ENCODE data around the gene FBXO47.

The FBXO47 gene

DNA sequence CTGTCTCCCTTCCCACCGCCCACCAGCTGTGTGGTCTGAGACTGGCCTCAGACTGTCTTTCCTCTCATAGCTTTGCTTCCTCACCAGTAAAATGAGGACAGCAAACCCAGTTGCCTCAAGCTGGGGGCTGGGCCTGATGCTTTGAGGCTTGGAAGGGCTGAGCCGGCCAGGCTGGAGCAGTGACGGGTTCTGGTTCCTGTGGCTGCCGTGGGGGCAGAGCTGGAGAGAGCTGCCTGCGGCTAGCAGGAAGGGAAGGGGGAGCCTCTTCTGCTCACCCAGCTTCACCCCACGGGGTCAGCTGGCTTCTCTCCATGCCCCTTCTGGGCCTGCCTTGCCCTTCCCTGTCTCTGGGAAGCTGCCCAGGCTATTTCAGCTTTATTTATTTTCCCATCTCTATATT, 73.6 kb downstream of the FBXO47 start:
- TF ChIP-seq, protein P1, sequence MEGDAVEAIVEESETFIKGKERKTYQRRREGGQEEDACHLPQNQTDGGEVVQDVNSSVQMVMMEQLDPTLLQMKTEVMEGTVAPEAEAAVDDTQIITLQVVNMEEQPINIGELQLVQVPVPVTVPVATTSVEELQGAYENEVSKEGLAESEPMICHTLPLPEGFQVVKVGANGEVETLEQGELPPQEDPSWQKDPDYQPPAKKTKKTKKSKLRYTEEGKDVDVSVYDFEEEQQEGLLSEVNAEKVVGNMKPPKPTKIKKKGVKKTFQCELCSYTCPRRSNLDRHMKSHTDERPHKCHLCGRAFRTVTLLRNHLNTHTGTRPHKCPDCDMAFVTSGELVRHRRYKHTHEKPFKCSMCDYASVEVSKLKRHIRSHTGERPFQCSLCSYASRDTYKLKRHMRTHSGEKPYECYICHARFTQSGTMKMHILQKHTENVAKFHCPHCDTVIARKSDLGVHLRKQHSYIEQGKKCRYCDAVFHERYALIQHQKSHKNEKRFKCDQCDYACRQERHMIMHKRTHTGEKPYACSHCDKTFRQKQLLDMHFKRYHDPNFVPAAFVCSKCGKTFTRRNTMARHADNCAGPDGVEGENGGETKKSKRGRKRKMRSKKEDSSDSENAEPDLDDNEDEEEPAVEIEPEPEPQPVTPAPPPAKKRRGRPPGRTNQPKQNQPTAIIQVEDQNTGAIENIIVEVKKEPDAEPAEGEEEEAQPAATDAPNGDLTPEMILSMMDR (IDR thresholded peaks at IDR 0.05) = no peak
- H3K4me3 ChIP-seq = peak overlapping the region; percentile 37
- DNase-seq (ENCODE audit: low spot score) = peak; percentile 73
- peak overlapping the region; percentile 64 to 84 for H3K27ac ChIP-seq

DNA sequence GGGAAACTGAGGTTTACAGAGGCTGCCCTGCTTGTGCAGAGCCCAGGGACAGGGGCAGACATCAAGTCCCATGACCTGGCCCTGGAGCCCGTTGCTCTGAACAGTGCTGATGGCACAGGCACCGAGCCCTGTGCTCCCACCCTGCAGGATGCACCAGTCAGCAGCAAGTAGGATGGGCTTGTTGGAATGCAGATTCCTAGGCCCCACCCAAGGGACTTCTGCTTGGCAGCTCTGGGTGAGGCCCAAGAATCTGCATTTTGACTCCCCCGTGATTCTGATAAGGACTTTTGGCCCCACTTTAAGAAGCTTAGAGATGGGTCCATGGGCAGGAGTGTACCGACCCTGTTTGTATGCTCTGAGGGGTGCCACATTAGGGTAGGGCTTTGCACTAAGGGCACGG, 74.1 kb downstream of the FBXO47 start:
- H3K4me3 ChIP-seq = peak overlapping the region; percentile 37
- TF ChIP-seq, protein P1 (IDR thresholded peaks at IDR 0.05) = no peak
- peak overlapping the region; percentile 64 to 84 for H3K27ac ChIP-seq
- no peak for DNase-seq (ENCODE audit: low spot score)

DNA sequence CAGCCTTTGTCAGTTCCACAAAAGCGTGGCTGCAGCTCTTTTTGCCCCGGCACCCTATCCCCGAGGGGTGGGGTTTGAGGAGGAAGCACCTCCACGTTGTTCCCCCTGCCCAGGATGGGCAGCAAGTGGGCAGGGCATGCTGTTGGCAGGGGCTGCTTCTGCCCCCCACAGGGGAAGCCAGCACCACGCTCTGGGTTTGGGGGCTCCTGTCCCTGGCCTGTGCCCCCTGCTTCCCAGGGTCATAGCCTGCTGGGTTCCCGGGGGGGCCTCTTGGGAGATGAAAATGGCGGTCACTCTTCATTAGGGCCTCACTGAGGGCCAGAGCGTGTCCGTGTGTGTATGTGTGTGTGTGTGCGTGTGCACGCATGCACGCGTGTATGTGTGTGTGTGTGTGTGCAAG, 74.6 kb downstream of the FBXO47 start:
- TF ChIP-seq, protein P1 (IDR thresholded peaks at IDR 0.05) = no peak
- Histone ChIP-seq H3K27ac (peak overlapping the region in 1 of 2 donors; percentile 84), H3K4me3 (peak overlapping the region; percentile 11)
- no peak for DNase-seq (ENCODE audit: low spot score)

DNA sequence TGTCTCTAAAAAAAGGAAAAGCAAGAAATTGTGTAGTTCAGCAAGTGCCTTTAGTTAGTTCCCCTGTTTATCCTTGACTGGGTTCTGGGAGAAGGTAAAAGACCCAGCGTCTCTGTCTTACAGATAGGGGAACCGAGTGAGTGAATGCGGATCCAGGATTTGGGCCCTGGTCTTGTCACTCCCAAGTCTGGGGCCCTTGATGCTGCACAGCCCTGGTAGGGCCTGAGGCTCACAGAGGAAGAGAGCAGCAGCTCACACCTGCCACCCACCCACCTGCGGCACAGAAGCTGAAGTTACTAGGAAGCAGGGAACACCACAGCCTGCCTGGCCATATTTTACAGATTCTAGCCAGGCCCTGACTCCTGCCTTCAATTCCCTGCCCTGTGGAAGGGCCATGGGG, 75.1 kb downstream of the FBXO47 start:
- H3K4me3 ChIP-seq = no peak overlapping the region
- H3K27ac ChIP-seq = peak overlapping the region in 1 of 2 donors; percentile 84
- no peak for DNase-seq (ENCODE audit: low spot score)
- TF ChIP-seq, protein P1 (IDR thresholded peaks at IDR 0.05) = no peak

DNA sequence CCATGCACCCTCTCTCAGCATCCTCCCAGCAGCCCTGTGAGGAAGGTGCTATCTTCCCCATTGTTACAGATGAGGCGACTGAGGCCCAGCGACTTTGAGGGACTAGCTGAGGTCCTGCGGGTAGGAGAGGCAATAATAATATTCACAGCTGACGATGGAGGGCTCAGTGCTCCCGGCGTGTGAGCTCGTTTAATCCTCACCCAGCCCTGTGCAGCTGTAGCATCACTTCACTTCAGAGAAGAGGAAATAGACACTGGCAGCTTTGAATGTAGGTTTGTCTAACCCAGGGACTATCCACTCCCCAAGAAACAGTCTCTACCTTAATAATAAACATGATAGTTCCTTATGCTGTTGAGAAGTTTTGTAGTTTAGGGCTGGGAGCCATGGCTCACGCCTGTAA, 75.8 kb downstream of the FBXO47 start:
- DNase-seq (ENCODE audit: low spot score) = no peak
- TF ChIP-seq, protein P1 (IDR thresholded peaks at IDR 0.05) = no peak
- H3K4me3 ChIP-seq = no peak overlapping the region
- peak overlapping the region in 1 of 2 donors; percentile 84 for H3K27ac ChIP-seq

DNA sequence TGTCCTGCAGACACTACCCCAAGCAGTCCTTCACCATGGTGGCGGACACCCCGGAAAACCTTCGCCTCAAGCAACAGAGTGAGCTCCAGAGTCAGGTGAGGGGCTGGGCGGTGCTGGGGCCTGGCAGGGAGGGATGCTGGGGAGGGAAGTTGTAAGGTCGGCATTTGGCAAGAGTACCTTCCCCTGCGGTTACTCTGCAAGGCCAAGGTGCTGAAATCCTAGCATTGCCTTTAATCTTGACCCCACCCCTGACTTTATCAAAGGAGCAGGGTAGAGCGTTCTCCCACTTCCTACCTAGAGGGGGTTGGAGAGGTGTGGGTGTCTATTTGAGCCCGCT, 76.8 kb downstream of the FBXO47 start:
- TF ChIP-seq, protein P1 (IDR thresholded peaks at IDR 0.05) = no peak
- H3K4me3 ChIP-seq = no peak overlapping the region
- H3K27ac ChIP-seq = peak overlapping the region in 1 of 2 donors; percentile 84
- DNase-seq (ENCODE audit: low spot score) = no peak

DNA sequence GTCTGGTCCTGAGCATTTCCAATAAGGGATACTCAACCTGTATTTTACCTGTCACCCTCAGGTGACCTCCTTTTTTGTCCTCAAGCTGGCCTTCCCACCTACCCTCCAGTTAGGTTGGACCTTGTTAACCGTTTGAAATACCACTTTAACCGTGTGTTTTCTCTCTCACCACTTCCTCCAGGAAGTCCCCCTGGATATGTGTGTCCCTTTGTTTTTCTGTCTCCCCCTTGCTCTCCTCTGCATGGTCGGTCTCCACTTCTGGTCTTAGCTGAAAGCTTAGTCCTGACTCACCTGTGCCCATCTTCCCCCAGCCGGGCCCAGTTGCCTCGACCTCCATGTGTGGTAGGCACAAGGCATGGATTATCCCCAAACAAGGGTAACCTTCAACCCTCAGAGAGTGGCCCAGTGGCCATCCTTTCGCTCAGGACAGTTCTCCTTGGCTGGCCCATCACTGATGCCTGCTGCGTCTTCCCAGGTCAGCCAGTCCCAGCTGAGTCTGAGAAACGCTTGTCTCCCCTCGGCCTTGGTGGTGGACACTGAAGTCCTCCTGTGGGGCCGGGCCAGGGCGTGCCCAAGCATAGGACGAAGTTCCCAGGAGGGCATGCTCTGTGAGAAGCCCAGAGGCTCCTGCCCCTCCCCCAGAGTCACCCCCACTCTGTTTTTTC, 77.3 kb downstream of the FBXO47 start:
- TF ChIP-seq, protein P1 (IDR thresholded peaks at IDR 0.05) = no peak
- no peak for DNase-seq (ENCODE audit: low spot score)
- Histone ChIP-seq H3K4me3 (no peak overlapping the region), H3K27ac (peak overlapping the region in 1 of 2 donors; percentile 84)
